ENCODE data around the gene ANAPC7. TPM values are rescaled to one million over a fixed set of nuclear protein-coding genes. Genes with fewer than 3 reads are reported as not detected.
A peak's percentile ranks its signal among the peaks of the same experiment; 100 is the strongest.
"Not testable (repeated sequence)": the region's sequence is repeated elsewhere in the genome, so short reads cannot be mapped to it uniquely, and the experiment has no call there.

Gene ANAPC7
- total and polyA plus RNA-seq, 11 donors, result 26.5 to 41.3 (median 35.1) TPM

DNA sequence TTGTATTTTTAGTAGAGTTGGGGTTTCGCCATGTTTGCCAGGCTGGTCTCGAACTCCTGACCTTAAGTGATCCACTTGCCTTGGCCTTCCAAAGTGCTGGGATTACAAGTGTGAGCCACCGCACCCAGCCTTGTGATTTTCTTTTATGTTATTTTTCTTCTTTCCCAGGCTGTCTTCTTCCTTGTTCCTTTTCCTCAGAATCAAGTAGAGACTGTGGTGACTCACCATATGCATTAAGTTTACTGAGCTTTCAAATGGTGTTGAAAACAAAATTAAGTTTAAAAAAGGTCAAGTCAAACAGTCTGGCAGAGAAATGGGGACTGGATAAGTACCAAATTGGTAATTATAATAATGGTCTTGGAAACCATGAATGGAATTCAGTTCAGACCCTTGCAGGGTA is 40.9 kb upstream of the ANAPC7 start:
- no peak for TF ChIP-seq POLR2A (IDR thresholded peaks at IDR 0.05)
- TF ChIP-seq, protein P1, sequence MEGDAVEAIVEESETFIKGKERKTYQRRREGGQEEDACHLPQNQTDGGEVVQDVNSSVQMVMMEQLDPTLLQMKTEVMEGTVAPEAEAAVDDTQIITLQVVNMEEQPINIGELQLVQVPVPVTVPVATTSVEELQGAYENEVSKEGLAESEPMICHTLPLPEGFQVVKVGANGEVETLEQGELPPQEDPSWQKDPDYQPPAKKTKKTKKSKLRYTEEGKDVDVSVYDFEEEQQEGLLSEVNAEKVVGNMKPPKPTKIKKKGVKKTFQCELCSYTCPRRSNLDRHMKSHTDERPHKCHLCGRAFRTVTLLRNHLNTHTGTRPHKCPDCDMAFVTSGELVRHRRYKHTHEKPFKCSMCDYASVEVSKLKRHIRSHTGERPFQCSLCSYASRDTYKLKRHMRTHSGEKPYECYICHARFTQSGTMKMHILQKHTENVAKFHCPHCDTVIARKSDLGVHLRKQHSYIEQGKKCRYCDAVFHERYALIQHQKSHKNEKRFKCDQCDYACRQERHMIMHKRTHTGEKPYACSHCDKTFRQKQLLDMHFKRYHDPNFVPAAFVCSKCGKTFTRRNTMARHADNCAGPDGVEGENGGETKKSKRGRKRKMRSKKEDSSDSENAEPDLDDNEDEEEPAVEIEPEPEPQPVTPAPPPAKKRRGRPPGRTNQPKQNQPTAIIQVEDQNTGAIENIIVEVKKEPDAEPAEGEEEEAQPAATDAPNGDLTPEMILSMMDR (IDR thresholded peaks at IDR 0.05), result no peak
- ATAC-seq (no peak), DNase-seq (no peak)
- Histone ChIP-seq H3K9me3 (no peaks in the 10 kb centered on the region), H3K27me3 (no peaks in the 10 kb centered on the region), H3K27ac (no peak overlapping the region), H3K4me1 (peaks cover 0 to 32% (median 12%) of the 10 kb centered on the region in 12 donors), H3K36me3 (peaks cover 0 to 81% (median 66%) of the 10 kb centered on the region in 9 donors), H3K4me3 (no peak overlapping the region)
- intact Hi-C loops (cut with DNase I), result no loop called here
- WGBS, 4 donors, result 89 to 98% (median 95%) methylated on average over 3 of the region's 3 CpGs

DNA sequence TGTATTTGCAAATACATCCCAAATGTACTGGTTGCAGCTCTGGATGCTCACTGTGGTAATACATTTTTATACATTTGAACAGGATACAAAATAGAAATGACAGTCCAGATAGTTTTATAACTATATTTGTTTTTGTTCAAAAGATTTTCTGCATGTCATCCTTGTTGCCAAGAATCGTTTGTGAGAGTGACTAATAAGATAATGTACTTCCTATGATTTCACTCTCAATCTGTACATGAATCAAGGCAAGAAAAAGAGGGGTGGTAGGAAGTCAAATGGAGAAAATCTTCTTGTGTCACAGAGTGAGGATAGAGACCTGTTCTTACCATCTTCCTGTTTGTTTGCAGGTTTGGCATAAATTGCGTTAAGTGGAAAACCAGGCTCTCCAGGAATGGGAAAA is 32.7 kb upstream of the ANAPC7 start:
- WGBS, 4 donors, result 54 to 63% (median 58%) methylated on average over 2 of the region's 2 CpGs
- H3K36me3 ChIP-seq, result peaks cover 0 to 76% (median 73%) of the 10 kb centered on the region in 9 donors
- ATAC-seq (no peak), DNase-seq (no peak)
- H3K9me3 ChIP-seq, result no peaks in the 10 kb centered on the region
- no peak overlapping the region for H3K27ac ChIP-seq
- TF ChIP-seq, protein P1 (IDR thresholded peaks at IDR 0.05), result no peak
- no peak for TF ChIP-seq POLR2A (IDR thresholded peaks at IDR 0.05)
- H3K4me3 ChIP-seq, result no peak overlapping the region
- intact Hi-C loops (cut with DNase I), result loop anchor here in 1 of 10 donors (10.0 kb wide), 1 partner anchor 151 kb away; the partner anchor contains the start of gene ATP2A2
- peaks cover 0 to 4% (median 0%) of the 10 kb centered on the region in 12 donors for H3K4me1 ChIP-seq
- no peaks in the 10 kb centered on the region for H3K27me3 ChIP-seq

DNA sequence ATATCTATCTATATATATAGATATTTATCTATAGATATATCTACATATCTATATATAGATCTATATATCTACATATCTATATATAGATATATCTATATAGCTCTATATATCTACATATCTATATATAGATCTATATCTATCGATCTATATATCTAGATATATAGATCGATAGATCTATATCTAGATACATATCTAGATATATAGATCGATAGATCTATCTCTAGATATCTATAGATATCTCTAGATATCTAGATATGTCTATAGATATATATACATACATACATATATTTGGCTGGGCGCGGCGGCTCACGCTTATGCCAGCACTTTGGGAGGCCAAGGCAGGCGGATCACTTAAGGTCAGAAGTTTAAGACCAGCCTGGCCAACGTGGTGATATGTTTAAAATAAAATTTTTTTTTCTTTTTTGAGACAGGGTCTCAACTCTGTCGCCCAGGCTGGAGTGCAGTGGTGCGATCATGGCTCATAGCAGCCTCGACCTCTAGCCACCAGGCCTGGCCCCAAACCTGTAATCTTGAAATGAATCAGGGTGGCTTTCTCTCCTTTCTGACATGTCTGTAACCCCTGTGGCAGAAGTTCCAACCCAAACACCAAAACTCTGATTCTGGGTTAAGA is 28.6 kb upstream of the ANAPC7 start:
- Histone ChIP-seq H3K4me3 (peak overlapping the region in 11 of 12 donors; percentile 27 to 67 (median 56)), H3K9me3 (no peaks in the 10 kb centered on the region), H3K36me3 (peaks cover 0 to 34% (median 31%) of the 10 kb centered on the region in 9 donors), H3K27me3 (no peaks in the 10 kb centered on the region), H3K4me1 (peaks cover 0 to 6% (median 0%) of the 10 kb centered on the region in 12 donors), H3K27ac (peak overlapping the region in 3 of 12 donors; percentile 39 to 62 (median 55))
- TF ChIP-seq, protein P1 (IDR thresholded peaks at IDR 0.05), result no peak
- TF ChIP-seq POLR2A (IDR thresholded peaks at IDR 0.05), result no peak
- ATAC-seq (no peak), DNase-seq (no peak)
- WGBS, 4 donors, result 83 to 89% (median 85%) methylated on average over 12 of the region's 12 CpGs
- intact Hi-C loops (cut with DNase I), result loop anchor here in 7 of 10 donors (1.0 to 10.0 kb wide), 3 partner anchors 147 to 332 kb away; partner anchors contain the start of gene ATP2A2 (in 1 of the 7)

DNA sequence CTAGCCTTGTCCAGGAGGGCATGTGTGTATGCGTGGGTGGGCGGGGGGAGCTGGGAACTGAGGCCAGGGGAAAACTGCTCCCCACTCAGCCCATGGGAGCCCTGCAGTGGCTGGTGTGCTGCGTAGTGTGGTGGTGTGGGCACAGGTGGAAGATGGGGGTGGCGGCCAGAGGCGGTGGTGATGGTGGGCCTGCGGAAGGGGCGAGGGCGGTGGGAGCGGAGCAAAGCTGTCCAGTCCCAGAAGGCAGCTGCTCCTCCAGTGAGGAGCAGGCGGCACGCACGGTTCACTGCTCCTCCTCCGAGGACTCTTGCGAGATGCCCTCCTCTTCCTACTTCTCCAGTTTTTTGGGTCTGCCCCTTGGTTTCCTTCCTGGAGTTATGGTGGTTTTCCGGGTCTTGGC is 26.2 kb upstream of the ANAPC7 start:
- not testable (repeated sequence) for H3K27ac ChIP-seq, H3K4me1 ChIP-seq, H3K27me3 ChIP-seq, H3K9me3 ChIP-seq, H3K4me3 ChIP-seq, DNase-seq
- H3K36me3 ChIP-seq, result peaks cover 0 to 12% (median 8%) of the 10 kb centered on the region in 9 donors
- peak in 1 of 4 donors; percentile 35 for ATAC-seq
- 88 to 95% (median 91%) methylated on average over 15 of the region's 15 CpGs for WGBS, 4 donors
- intact Hi-C loops (cut with DNase I), result loop anchor here in 8 of 10 donors (2.0 to 10.0 kb wide), 3 partner anchors 145 to 329 kb away; partner anchors contain the start of gene ATP2A2 (in 1 of the 8)
